Uterus (tissue), 2 donors: ENCODE measurements around the gene SBK3.

Experiments
- POLR2A ChIP-seq, 2 donors: fragments of 450-650 bp; IDR thresholded peaks; one replicate each; pipeline ENCODE4 v1.6.1; 2016; ENCODE audit warnings: antibody characterized with exemption in 2 of 2, mild to moderate bottlenecking in 1 of 2, moderate library complexity in 1 of 2
- TF ChIP-seq, protein P1 (sequence below), 4 experiments: fragments of 200-600 bp in 2 of 4; fragments of 450-650 bp in 2 of 4; sonication (generic) in 2 of 4; IDR thresholded peaks; one replicate each; pipeline ENCODE4 v1.5.1; 2016 to 2019; ENCODE audit warnings: antibody characterized with exemption in 4 of 4, mild to moderate bottlenecking in 2 of 4, moderate library complexity in 1 of 4

DNA sequence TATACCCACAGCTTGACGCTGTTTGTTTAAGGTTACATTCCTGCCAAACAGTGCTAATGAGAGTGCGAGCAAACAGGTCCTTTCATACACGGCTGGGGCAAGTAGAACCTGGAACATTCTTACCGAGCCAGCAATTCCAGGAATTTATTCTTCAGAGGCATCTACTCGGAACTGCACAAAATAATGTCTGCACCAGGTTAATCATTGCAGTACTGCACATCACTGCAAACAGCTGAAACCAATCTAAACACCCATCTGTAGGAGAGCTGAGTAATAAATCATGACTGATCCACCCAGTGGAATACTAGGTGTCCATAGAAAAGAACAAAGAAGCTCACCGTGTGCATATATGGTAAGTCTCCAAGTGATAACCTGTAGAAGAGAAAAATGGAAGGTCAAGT is 36.5 kb upstream of the SBK3 start:
- TF ChIP-seq, protein P1, sequence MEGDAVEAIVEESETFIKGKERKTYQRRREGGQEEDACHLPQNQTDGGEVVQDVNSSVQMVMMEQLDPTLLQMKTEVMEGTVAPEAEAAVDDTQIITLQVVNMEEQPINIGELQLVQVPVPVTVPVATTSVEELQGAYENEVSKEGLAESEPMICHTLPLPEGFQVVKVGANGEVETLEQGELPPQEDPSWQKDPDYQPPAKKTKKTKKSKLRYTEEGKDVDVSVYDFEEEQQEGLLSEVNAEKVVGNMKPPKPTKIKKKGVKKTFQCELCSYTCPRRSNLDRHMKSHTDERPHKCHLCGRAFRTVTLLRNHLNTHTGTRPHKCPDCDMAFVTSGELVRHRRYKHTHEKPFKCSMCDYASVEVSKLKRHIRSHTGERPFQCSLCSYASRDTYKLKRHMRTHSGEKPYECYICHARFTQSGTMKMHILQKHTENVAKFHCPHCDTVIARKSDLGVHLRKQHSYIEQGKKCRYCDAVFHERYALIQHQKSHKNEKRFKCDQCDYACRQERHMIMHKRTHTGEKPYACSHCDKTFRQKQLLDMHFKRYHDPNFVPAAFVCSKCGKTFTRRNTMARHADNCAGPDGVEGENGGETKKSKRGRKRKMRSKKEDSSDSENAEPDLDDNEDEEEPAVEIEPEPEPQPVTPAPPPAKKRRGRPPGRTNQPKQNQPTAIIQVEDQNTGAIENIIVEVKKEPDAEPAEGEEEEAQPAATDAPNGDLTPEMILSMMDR (IDR thresholded peaks at IDR 0.05): no peak
- TF ChIP-seq POLR2A (IDR thresholded peaks at IDR 0.05): no peak
